A549 treated with CORT108297 at 1 μM for 4 hours (cell line): Measurements from ENCODE around the gene BRF1. TPM values are rescaled to one million over a fixed set of nuclear protein-coding genes. Genes with fewer than 3 reads are reported as not detected.

Source experiments
- total RNA-seq: library from RNA; stranded (reverse); fragments of 200-300 nt; extraction: Qiagen RNA extraction; gene quantifications from 5 replicates; pipeline ENCODE4 v1.2.3, GENCODE V29; 2022

Gene BRF1
- total RNA-seq: 24.5 to 29.9 TPM (median 29.6 TPM) in 5 replicates

GRCh38 chr14:105300542-105301102 is at the start of gene BRF1:
TSS of gene BRF1 (minus strand) at chr14:105301001. CDS start at chr14:105300629, 372 bp downstream.

DNA sequence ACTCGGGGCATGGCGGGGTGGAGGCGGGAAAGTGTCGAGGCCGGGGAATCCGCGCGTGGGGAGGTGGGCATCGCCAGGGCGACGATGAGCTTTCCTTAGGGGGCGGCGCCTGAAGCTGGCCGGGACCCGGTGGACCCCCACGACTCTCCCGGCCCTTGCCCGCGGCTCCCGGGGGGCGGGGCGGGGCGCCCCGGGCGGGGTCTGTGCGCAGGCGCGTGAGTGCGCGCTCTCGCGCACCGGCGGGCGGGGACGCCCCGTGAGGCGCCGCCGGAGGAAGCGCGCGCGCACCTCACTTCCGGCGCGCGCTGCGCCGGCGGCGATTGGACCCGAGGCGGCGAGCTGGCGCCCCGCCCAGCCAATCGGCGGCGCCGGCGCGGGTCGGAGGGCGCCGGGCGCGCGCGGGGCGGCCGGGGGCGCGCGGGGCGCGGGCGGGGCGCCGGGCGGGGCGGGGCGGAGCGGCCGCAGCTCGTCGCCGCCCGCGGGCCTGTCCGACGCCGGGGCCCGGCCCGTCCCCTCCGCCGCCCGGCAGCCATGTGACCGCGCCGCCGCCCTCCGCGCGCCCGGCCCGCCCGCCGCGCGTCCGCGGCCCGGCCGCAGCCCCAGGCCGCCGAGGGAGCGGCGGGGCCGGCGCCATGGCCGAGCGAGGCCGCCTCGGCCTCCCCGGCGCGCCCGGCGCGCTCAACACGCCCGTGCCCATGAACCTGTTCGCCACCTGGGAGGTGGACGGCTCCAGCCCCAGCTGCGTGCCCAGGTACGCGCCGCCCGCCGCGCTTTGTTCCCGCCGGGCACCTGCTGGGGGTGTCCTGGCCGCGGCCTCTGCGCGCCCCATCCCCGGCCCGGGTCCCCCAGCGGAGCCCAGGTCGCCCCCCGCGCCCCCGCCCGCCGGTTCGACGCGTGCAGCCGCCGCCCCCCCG is 13.7 kb upstream of the BRF1 start, which contains the start of gene PACS2:
PACS2 (plus strand) TSS at position 462 of the 914 bp plus-strand sequence; CDS start at position 633, 171 bp downstream.

DNA sequence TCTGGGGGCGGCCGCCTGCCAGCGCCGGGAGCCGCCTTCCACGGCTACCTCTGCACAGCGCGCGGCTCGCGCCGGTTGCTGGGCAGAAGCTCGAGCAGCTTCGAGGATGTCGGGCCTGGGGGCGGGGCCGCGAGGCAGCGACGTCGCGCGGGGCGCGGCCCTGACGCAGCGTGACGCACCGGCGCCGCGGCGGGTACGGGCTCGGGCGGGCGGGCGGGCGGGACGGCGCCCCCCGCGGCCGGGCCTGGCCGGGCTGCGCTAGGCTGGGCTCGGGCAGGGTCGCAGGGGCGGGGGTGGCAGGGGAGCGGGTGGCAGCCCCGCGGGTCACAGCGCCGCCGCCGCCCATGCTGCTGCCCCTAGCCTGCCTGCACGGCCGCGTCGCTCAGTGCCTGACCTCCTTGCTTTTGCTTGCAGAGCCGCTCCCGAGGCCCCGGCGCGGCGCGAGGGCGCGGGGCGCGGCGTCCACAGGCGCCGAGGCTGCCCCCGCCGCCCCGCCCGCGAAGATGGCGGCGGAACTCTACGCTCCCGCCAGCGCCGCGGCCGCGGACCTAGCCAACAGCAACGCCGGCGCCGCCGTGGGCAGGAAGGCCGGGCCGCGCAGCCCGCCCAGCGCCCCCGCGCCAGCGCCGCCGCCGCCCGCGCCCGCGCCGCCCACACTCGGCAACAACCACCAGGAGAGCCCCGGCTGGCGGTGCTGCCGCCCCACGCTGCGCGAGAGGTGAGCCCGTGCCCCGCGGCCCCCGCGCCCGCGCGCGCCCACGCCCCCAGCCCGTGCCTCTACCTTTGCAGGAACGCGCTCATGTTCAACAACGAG is 52.2 kb downstream of the BRF1 start, which contains the start of gene BTBD6:
BTBD6 (plus strand) TSS at position 166 of the 814 bp plus-strand sequence; CDS start at position 345, 179 bp downstream.

GRCh38 chr14:105180592-105181548 is 119.9 kb downstream of the BRF1 start, which contains the start of gene NUDT14:
TSS of gene NUDT14 (minus strand) at chr14:105181312. CDS start at chr14:105181209, 103 bp downstream.

GRCh38 chr14:105168496-105168978 is 132.3 kb downstream of the BRF1 start, which contains the start of gene JAG2:
TSS of gene JAG2 (minus strand) at chr14:105168776. CDS start at chr14:105168420, 356 bp downstream.

Other genes starting within 250 kb of the BRF1 start
- gene GPR132, start 235.6 kb downstream of the BRF1 start, total RNA-seq: 0.37 to 0.81 TPM (median 0.68 TPM) in 5 replicates
- gene JAG2, start 132.2 kb downstream of the BRF1 start, total RNA-seq: 18.3 to 31.3 TPM (median 28.9 TPM) in 5 replicates
- 25.8 to 52.6 TPM (median 43.9 TPM) in 5 replicates for gene NUDT14, start 119.7 kb downstream of the BRF1 start, total RNA-seq
- 30.3 to 44.9 TPM (median 41.8 TPM) in 5 replicates for gene BTBD6, start 52.5 kb downstream of the BRF1 start, total RNA-seq
- 20.5 to 31.2 TPM (median 28.6 TPM) in 5 replicates for gene PACS2, start 13.7 kb upstream of the BRF1 start, total RNA-seq
- gene TEX22, start 97.5 kb upstream of the BRF1 start, total RNA-seq: 0.15 to 0.75 TPM (median 0.53 TPM) in 5 replicates
- 56.8 to 96.1 TPM (median 85.8 TPM) in 5 replicates for gene MTA1, start 118.8 kb upstream of the BRF1 start, total RNA-seq
- 94.2 to 194 TPM (median 175 TPM) in 5 replicates for gene CRIP2, start 173.8 kb upstream of the BRF1 start, total RNA-seq
- gene CRIP1, start 185.9 kb upstream of the BRF1 start, total RNA-seq: 1,711 to 1,965 TPM (median 1,885 TPM) in 5 replicates
- 27.2 to 52.6 TPM (median 49.1 TPM) in 5 replicates for gene TEDC1, start 190.2 kb upstream of the BRF1 start, total RNA-seq
- gene TMEM121, start 225.6 kb upstream of the BRF1 start, total RNA-seq: 4.2 to 10.9 TPM (median 10.4 TPM) in 5 replicates